ENCODE measurements around the gene SDSL. TPM values are rescaled to one million over a fixed set of nuclear protein-coding genes. Genes with fewer than 3 reads are reported as not detected.
A peak's percentile ranks its signal among the peaks of the same experiment; 100 is the strongest.

SDSL gene
- total and polyA plus RNA-seq, 2 of the 4 experiments (the other 2 are of a cell fraction) = 6.3 to 10.9 TPM

GRCh38 chr12:113462117-113462774 lies 40.1 kb downstream of the SDSL start:
- no peaks in the 10 kb centered on the region for H3K9me3 ChIP-seq (ENCODE audit: control insufficient read depth, insufficient read depth, low read length)
- H3K14ac ChIP-seq (replicated peaks; ENCODE audit: low read depth, low read length) = no peak overlapping the region
- peak; percentile 68 for DNase-seq
- H3K4me3 ChIP-seq (ENCODE audit: insufficient read depth, low read depth, low read length) = no peak overlapping the region
- 7% methylated on average over 2 of the region's 25 CpGs; no CpG with 5 or more reads in 1 of the 2 experiments for WGBS, 2 experiments (ENCODE audit: extremely low coverage in 2 of 2, insufficient read length in 1 of 2)
- H4K91ac ChIP-seq (ENCODE audit: insufficient read depth, low read depth, low read length) = no peak overlapping the region
- no peak overlapping the region for H2BK15ac ChIP-seq (ENCODE audit: low read depth, low read length)
- CTCF ChIA-PET = interaction anchor here (0.6 to 1.5 kb wide), 6 partner anchors 9 to 513 kb away, joined by 3 to 6 read pairs (median 4); no protein-coding TSS in a partner anchor
- no peak overlapping the region for H4K5ac ChIP-seq (ENCODE audit: low read depth, low read length)
- ATAC-seq (ENCODE audit: low read depth) = peak; percentile 90
- H3K56ac ChIP-seq (ENCODE audit: extremely low read depth, insufficient read depth, low read length) = no peak overlapping the region
- H3K79me1 ChIP-seq (ENCODE audit: low read depth in 1 of 2, low read length in 2 of 2) = no peaks in the 10 kb centered on the region
- no peak overlapping the region for H2BK20ac ChIP-seq (ENCODE audit: low read depth, low read length)
- dilution Hi-C loops (cut with HindIII; ENCODE audit: low sequenced_read_pairs, unreplicated experiment) (no loop called here), intact Hi-C loops (cut with micrococcal nuclease) (loop anchor here (1.0 kb wide), 1 partner anchor 450 kb away; no protein-coding TSS in a partner anchor), in situ Hi-C loops (cut with MboI; ENCODE audit: low sequenced_read_pairs) (loop anchor here (5.0 kb wide), 1 partner anchor 450 kb away; no protein-coding TSS in a partner anchor)
- H3K36me3 ChIP-seq (ENCODE audit: control insufficient read depth, insufficient read depth, low read length) = no peaks in the 10 kb centered on the region
- H2AK5ac ChIP-seq (ENCODE audit: low read depth, low read length) = no peak overlapping the region
- H3K23ac ChIP-seq (ENCODE audit: low read depth, low read length) = no peak overlapping the region
- BruUV-seq (replicated peaks) = no TSS peak
- no peak overlapping the region for H4K8ac ChIP-seq (ENCODE audit: low read depth in 2 of 2, low read length in 2 of 2)
- no peak overlapping the region for H2BK120ac ChIP-seq (ENCODE audit: low read depth, low read length)
- H3K4me1 ChIP-seq (ENCODE audit: control insufficient read depth, insufficient read depth, low read length) = no peaks in the 10 kb centered on the region; the same call in 1 of the 2 replicates
- no peak overlapping the region for H3K27ac ChIP-seq (ENCODE audit: insufficient read depth, low read length)
- H2AFZ ChIP-seq (replicated peaks; ENCODE audit: low read length, poor library complexity) = peak overlapping the region; percentile 87
- no peaks in the 10 kb centered on the region for H4K20me1 ChIP-seq (ENCODE audit: insufficient read depth, low read length)
- H3K18ac ChIP-seq (ENCODE audit: low read depth, low read length) = no peak overlapping the region
- no peak overlapping the region for H2AK9ac ChIP-seq (replicated peaks; ENCODE audit: low read depth, low read length, poor library complexity)
- no peak overlapping the region for H3K4ac ChIP-seq (ENCODE audit: low read depth, low read length)
- no peak overlapping the region for H3K9ac ChIP-seq (ENCODE audit: low read depth, low read length)
- peak overlapping the region; percentile 79 for H3K4me2 ChIP-seq (ENCODE audit: low read depth, low read length)
- peaks cover 71% of the 10 kb centered on the region for H3K27me3 ChIP-seq (ENCODE audit: control insufficient read depth, insufficient read depth, low read length)
- POLR2A ChIA-PET (ENCODE audit: unreplicated experiment) = no interaction called here
- H2BK5ac ChIP-seq (ENCODE audit: low read depth, low read length, poor library complexity, severe bottlenecking) = no peak overlapping the region
- no peaks in the 10 kb centered on the region for H3K9me1 ChIP-seq (ENCODE audit: insufficient read depth, low read length)
- TF ChIP-seq ELK1 (IDR thresholded peaks at IDR 0.05; ENCODE audit: borderline replicate concordance, low read depth, low read length) = no peak
- TF ChIP-seq RCOR1 (IDR thresholded peaks at IDR 0.05; ENCODE audit: insufficient replicate concordance, low read length) = no peak
- TF ChIP-seq POLR2A (IDR thresholded peaks at IDR 0.05; ENCODE audit: low read depth, low read length) = no peak
- no peak for TF ChIP-seq CEBPB (IDR thresholded peaks at IDR 0.05; ENCODE audit: low read depth, low read length)
- no peak for TF ChIP-seq RFX5 (IDR thresholded peaks at IDR 0.05; ENCODE audit: low read depth, low read length)
- TF ChIP-seq MAFK (IDR thresholded peaks at IDR 0.05; ENCODE audit: low read depth, low read length) = no peak
- TF ChIP-seq CHD1 (IDR thresholded peaks at IDR 0.05; ENCODE audit: low read depth, low read length) = no peak
- 0 out of 2 replicates have a peak, but pooled peaks have one; percentile 12 for TF ChIP-seq MAZ (IDR thresholded peaks at IDR 0.05; ENCODE audit: borderline replicate concordance, low read depth, low read length)
- TF ChIP-seq BHLHE40 (IDR thresholded peaks at IDR 0.05; ENCODE audit: low read depth, low read length) = no peak
- peak; percentile 69 for TF ChIP-seq RAD21 (IDR thresholded peaks at IDR 0.05; ENCODE audit: low read length)
- TF ChIP-seq USF2 (IDR thresholded peaks at IDR 0.05; ENCODE audit: low read depth, low read length) = no peak
- TF ChIP-seq MXI1 (IDR thresholded peaks at IDR 0.05; ENCODE audit: borderline replicate concordance, low read depth, low read length) = no peak
- TF ChIP-seq CTCF (conservative IDR thresholded peaks at IDR 0.05; ENCODE audit: low read depth, low read length) = peak; percentile 86
- TF ChIP-seq SMC3 (IDR thresholded peaks at IDR 0.05; ENCODE audit: low read depth, low read length) = peak; percentile 75
- TF ChIP-seq FOS (IDR thresholded peaks at IDR 0.05; ENCODE audit: low read depth, low read length) = no peak
